GM19468 (cell line): ENCODE data around the gene RBPJL.

Experiments used
- ATAC-seq: cut with Tn5 transposase; IDR thresholded peaks from one replicate; pipeline ENCODE4 v1.9.1; 2021; ENCODE audit warnings: mild to moderate bottlenecking, moderate library complexity, moderate number of reproducible peaks; ENCODE audit not compliant: unreplicated experiment; ENCODE audit errors: extremely low read depth

Gene RBPJL

DNA sequence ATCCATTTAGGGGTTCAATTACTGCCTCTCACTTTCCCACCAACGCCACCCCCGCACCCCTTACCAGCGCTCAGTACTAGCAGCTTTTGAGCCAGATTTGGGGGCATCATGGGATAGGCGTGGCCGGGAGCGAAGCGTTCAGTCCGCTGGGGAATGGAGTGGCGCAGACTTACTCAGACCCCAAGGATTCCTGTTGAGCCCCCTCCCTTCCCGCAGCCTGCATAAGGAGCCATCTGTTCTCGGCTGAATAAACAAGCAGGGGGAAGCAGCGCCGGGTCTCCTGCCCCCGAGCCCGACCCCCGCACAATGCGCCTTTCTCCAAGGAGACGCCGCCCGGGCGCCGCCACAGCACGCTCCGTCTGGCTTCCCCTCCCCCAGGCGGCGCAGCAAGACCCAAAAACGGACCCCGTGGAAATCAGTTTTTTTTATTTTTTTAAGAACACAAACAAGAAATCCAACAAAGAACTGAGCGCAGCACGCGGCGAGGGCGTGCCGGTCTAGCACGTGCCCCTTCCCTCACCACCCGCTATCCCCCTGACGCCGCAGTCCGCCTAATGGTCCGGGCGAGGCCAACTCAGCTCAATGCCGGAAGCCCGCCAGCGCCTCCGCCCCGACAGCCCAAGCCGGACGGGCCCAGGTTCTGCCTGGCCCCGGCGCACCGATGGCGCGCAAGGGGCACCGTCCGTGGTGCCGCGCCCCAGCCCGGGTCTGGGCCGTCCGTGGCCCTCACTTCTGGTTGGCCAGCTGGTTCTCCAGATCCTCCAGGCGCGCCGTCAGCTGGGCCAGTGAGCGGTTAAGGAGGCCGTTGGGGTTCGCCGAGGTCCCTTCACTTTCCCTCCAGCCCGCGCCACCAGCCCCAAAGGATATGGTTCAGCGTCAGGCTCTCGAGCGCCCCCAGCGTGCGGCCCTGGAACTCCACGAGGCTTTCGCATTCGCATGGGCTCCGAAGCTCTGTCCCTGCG lies 13.3 kb upstream of the RBPJL start:
- no peak for ATAC-seq

DNA sequence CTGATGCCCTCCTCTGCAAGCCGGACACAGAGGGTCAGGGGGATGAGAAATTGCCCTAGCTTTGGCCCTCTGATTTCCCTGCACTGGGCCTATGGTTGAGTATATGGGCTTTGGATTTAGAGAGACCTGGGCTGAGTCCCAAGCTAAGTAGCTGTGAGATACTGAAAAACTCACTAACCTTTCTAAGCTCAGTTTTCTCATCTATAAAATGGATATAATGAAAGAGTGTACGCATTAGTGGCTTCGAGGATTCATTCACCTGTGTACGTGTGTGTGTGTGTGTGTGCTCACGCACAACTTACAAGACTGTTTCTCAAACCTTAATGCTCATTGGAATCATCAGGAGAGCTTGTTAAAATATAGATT lies 12.7 kb upstream of the RBPJL start:
- no peak for ATAC-seq

DNA sequence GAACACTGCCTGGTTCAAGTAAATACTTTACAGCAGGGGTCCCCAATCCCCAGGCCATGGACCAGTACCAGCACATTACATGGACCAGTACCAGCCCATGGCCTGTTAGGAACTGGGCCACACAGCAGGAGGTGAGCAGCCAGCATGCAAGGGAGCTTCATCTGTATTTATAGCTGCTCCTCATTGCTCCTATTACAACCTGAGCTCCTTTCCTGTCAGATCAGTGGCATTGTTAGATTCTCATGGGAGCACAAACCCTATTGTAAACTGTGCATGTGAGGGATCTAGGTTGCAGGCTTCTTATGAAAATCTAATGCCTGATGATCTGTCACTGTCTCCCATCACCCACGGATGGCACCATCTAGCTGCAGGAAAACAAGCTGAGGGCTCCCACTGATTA lies 12.0 kb upstream of the RBPJL start:
- no peak for ATAC-seq

DNA sequence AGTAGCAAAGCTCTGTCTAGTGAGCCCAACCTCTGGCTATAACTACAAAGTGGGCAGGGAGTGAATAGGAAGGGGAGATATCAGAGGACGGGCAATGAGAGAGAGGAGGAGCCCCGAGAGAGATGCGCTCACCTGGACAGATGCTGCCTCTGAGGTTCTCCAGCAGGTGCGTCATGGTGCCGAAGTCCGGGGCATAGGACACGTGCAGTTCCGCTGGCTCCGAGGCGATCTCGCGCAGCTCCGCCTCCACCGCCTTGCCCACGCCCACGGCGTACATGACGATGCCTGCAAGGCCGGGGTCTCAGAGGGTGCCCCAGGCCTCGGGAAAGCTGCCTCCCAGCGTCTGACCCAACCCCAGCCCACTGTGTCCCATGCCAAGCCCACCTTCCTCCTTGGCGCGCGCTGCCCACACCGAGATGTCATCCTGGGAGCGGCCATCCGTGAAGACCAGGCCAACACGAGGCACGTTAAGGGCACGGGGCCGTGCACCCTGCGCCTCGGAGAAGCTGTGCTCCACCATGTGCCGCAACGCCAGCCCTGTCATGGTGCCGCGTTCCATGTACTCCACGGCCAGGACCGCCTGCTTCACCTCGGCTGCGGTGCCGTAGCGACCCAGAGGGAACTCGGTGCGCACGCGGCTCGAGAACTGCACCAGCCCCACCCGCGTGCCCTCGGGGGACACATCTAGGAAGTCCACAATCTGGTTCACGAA lies 8.7 kb upstream of the RBPJL start:
- ATAC-seq, result no peak

DNA sequence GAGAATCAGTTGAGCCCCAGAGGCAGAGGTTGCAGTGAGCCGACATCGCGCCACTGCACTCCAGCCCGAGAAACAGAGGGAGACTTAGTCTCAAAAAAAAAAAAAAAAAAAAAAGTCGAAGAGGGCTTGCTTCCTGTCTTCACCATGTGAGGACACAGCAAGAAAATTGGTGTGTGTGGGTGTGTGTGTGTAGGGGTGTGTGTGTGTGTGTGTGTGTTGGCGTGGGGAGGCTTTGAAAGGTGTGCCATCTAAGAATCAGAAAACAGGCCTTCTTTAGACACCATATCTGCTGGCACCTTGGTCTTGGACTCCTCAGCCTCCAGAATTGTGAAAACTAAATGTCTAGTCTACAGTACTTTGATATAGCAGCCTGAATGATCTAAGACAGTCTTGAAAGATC lies 6.9 kb upstream of the RBPJL start:
- no peak for ATAC-seq

DNA sequence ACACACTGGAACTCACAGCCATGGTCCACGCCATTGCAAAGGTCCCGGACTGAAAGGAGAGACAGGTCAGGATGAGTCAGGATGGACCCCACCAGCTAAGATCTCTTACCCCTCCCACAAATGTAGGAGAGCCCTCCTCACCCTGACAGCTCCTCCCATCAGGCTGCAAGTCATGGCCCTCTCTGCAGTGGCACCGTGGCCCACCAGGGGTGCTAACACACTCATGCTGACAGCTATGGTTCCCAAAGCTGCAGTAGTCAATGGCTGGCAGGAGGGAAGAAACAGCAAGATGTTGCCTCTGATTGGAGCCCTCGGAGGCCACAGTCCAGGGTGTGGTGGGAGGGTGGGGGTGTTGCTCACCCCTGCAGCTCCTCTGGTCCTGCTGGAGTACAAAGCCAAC lies 5.7 kb upstream of the RBPJL start:
- no peak for ATAC-seq

DNA sequence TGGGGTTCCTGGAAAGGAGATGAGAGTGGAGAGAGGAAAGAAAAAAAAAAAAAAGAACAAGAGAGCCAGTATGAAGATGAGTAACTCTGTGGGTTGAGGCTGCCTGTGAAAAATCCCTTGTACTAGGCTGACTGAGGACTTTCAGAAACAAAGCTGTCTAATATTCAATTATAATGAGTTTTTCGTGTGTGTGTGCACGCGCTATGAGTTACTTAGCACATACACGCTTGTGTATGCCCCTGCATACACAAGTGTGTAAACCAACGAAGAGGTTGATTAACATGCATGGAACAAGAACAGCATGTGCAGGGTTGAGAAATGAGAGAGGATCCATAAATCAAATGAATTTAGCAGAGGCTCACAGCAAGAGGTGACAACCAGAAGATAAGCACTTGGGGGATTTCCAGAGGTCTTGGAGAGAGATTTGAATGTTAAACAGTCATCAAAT lies 4.8 kb upstream of the RBPJL start:
- no peak for ATAC-seq

DNA sequence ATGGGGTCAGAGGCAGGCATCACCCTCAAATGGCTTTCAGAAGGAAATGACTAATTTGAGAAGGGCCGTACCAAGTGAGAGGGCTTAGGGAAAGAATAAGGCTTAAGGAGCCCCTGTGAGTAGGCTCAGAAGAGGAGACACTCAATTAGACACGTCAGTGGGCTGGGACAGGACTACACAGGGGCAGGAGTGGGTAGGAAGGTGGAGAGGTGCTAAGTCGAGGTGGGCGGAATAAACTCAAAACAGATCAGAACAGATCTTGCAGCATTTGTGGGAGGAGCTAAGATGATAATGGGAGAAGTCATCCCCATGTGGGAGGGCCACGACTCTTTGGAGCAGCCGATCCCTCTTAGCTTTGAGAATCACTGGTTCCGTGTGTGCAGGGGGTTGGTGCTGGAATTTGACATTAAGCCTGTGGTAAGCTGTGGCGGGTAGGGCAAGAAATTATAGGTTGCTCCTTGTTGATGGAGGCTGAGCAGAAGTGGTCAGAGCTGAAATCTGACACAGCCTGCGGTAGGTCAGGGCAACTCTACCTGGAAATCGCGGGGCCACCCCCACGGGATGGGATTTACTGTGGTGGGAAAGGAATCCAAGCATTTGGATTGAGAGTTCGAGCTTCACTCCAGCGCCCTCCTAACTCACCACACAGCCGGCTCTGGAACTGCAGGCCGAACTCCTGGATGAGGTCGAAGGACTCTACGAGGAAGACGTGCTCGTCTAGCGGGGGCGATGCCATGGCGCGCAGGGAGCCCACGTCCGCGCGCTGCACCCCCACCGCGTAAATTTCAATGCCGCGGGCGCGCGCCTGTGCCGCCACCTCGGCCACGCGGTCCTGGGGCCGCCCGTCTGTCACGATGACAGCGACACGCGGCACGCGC lies 2.8 kb upstream of the RBPJL start:
- ATAC-seq, result no peak

DNA sequence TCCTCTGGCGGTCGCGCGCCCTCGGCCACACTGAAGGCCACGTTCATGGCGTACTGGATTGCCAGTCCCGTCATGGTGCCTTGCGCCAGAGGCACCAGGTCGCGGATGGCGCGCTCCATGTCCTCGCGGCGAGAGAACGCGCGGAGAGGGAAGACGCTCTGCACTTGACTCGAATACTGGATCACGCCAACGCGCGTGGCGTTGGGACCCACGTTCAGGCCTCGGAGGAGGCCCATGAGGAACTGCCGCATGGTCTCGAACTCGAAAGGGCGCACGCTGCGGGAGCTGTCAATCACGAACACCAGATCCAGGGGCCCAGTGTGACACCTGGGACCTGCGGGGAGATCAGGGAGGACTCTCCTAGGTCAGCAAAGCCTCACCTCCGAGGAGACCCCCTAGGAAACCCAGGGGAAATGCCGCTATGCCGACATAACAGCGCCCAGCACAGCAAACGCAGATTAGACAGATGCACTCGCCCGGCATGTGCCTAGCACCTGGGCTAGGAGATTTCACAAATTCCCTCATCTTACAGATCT lies 2.1 kb upstream of the RBPJL start:
- no peak for ATAC-seq

DNA sequence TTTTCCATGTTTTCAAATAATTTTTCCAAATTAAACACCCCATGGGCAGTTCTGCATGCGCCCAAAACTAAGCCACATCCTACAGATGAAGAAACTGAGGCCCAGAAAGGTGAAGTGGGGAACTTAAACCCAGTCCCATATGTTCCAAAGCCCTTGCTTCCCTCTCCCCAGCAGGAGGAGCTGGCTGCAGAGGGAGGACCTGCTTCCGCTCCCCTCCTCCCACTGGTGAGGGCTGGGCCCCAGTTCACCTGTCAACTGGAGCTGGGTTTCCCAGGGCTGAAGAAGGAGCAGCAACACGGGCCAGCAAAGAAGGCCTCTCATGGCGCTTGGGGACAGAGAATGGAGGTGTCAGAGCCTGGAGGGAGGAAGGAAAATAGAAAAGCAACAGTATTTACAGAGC lies 1.4 kb upstream of the RBPJL start:
- no peak for ATAC-seq

DNA sequence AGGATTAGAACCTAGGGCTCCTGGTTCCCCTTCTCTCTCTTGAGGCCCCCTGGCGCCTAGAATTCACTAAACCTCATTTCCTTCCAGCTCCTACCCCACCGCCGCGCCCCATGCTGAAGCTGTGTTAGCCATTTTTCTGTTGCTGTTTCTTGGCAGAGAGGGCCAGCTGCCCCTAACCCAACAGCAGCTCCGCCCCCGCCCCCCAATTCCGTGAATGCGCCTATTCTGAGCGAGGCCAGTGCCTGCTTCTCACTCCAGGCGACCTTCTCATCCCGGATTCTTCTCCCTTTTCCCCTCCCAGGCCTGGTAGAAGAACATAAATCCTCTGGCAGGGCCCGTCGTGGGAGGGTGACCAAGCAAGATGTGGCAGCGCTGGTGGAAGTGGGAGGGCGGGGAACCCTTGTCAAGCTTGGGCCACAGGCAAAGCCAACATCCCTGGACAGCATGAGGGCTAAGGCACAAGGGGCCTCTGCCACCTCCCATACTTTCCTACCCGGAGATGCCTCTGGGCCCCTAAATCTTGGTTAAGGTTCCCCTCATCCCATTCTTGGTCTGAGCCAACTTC lies 518 bp downstream of the RBPJL start:
- no peak for ATAC-seq

DNA sequence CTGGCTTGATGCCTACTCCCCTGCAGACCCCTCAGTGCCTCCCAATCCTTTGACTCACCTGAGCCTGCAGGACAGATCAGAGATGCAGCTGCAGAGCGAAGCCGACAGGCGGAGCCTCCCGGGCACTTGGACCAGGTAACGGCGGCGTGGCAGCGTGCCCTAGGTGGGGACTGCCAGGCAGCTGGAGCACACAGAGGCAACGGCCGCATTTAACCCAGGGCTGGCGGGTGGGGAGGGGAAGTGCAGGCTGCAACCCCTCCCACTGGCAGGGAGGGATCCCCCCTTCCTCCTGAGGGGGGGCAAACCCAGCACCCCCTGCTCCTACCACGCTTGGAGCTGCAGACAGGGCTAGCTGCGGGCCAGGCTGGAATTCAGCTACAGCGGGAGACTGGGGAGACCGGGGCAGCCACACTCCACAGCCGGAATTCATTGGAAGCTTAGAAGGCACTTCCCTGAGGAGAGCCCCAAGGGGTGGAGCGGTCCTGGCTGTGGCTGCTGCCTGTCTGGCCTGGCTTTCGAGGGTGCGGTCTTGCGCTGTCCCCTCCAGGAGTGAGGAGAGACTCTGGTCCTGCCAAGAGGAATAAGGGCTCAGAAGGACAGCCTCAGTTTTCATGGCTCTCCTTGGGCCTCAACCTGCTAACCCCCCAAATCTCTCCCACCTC lies 1.6 kb downstream of the RBPJL start, which contains the start of gene MATN4:
Gene MATN4, minus strand, starts transcription at position 183 of the 662 bp plus-strand sequence. CDS start 2,717 bp downstream, outside the sequence.
- no peak for ATAC-seq

DNA sequence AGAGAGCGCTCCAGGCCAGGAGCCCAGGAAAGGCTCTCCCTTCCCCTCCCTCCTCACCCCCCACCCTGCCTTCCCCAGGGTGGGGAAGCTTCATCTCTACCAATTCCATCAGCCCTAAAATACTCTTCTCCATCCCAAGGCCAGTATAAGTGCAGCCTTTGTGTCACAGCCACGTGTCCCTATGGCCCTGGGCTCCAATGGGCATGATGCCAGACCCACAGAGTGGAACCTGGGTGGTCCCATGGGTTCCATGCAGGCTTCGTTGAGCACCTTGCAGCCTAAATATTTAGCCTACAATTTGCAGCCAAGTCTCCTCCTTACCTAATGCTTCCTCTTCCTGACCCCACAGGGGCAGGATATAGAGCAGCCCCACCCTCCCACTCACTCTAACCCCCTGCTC lies 2.4 kb downstream of the RBPJL start:
- no peak for ATAC-seq

DNA sequence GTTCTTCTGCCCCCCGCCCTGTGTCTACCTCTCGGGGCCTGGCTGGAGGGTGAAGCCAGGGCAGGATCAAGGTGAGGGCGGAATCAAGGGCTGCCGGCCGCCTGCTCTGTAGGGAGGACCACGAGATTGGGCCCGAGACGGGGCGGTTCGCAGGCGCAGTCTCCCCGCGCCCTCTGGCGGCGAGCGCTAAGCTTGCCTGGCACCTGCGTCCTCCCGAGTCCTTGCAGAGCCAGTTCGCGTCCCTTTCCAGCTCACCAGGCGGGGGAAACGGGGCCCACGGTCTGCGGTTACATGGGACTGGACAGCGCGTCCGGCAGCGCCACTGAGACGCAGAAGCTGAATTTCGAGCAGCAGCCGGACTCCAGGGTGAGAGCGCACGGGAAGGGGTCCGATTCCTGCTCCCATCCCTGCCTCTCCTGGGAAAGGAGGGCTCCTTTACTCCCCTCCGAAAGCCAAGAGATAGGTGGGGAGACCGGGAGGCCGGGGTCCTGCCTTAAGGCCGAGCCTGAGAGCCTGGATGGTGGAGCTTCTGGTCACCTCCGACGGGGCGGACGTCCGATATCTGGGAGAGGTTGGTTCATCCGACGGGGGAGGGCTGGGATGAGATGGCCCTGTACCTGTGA lies 5.1 kb downstream of the RBPJL start:
- ATAC-seq, result no peak

DNA sequence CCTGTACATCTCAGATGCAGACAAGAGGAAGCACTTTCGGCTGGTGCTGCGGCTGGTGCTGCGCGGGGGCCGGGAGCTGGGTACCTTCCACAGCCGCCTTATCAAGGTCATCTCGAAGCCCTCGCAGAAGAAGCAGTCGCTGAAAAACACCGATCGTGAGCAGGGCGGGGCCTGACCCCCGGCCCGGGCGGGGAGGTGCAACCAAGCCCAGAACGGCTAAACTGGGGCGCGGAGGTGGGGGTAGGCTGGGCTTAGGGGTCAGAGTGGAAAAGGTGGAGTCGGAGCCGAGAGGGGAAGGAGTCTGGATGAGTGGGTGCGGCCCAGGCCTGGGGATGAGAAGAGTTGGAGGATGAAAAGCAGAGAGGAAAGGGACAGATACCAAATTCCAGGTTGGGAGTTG lies 5.6 kb downstream of the RBPJL start:
- no peak for ATAC-seq

DNA sequence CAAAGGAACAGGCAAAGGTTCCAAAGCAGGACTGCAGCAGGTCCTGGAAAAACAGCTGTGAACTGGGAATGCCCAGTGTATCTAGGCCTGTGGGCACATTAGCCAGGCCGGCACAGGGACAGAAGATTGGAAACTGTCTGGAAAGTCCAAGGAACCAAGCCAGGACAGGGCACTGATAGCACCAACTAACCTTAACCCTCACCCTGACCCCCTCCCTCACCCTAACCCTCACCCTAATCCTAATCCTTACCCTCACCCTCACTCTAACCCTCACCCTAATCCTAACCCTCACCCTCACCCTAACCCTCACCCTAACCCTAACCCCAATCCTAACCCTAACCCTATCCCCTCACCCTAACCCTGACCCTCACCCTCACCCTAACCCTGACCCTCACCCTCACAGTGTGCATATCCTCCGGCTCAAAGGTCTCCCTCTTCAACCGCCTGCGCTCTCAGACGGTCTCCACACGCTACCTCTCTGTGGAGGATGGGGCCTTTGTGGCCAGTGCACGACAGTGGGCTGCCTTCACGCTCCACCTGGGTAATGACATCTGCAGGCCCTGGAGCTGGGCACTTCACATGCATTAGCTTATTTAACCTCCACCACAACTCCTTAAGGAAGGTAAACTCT lies 6.5 kb downstream of the RBPJL start:
- ATAC-seq, result no peak

DNA sequence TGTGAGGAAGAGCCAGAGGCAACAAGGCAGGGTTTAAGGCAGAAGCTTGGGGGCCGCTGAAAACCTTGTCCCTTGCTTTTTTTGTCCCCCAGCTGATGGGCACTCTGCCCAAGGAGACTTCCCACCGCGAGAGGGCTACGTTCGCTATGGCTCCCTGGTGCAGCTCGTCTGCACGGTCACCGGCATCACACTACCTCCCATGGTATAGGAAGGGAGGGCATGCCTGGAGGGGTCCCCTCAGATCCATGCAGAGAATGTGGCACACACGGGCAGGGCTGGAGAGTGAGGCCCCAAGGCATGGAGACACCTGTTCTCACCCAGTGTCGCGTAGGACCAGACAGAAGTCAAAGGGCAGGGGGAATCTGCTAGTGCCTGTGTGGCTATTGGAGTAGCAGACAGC lies 7.3 kb downstream of the RBPJL start:
- ATAC-seq, result no peak

DNA sequence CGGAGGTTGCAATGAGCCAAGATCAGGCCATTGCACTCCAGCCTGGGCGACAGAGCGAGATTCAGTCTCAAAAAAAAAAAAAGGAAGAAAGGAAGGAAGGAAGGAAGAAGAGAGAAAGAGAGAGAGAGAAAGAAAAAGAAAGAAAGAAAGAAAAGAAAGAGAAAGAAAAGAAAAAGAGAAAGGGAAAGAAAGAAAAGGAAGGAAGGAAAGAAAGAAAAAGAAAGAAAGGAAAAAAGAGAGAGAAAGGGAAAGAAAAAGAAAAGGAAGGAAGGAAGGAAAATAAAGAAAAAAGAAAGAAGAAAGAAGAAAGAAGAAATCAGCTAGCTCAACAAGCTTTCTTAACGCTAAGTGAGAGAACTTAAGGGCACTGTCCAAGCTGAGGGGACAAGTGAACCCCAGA lies 9.0 kb downstream of the RBPJL start:
- no peak for ATAC-seq
